ENCODE measurements around the gene MRPL30.

DNA sequence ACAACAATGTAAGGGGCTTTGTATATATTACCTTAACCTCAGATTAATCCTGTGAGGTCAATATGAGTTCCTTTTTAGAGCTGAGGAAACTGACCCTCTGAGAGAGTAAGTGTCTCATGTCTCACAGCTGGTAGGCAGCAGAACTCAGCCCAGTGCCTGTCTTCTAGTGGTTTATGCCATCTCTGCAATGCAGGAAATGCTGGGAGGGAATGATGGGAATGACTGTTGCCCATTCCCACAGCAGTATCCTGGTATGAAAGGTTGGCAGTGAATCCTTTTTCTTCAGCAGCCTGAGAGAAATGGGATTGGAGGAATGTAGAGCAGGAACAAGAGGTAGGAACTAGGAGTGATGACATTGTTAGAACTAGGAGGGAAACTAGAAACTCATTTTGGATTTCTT lies 6.0 kb downstream of the MRPL30 start:
- TF ChIP-seq, protein P1, sequence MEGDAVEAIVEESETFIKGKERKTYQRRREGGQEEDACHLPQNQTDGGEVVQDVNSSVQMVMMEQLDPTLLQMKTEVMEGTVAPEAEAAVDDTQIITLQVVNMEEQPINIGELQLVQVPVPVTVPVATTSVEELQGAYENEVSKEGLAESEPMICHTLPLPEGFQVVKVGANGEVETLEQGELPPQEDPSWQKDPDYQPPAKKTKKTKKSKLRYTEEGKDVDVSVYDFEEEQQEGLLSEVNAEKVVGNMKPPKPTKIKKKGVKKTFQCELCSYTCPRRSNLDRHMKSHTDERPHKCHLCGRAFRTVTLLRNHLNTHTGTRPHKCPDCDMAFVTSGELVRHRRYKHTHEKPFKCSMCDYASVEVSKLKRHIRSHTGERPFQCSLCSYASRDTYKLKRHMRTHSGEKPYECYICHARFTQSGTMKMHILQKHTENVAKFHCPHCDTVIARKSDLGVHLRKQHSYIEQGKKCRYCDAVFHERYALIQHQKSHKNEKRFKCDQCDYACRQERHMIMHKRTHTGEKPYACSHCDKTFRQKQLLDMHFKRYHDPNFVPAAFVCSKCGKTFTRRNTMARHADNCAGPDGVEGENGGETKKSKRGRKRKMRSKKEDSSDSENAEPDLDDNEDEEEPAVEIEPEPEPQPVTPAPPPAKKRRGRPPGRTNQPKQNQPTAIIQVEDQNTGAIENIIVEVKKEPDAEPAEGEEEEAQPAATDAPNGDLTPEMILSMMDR (IDR thresholded peaks at IDR 0.05) = no peak
- no peak for TF ChIP-seq ZFX (IDR thresholded peaks at IDR 0.05; ENCODE audit: borderline replicate concordance)
